Stimulated activated CD8-positive, alpha-beta memory T cell treated with anti-CD3 and anti-CD28 coated beads, Interleukin-4, amount 100 ng/mL, for 24 hours (primary cell): ENCODE data around the gene GDPD3.

Experiments used
- DNase-seq: peaks from one replicate; pipeline ENCODE4 v3.0.0-alpha.2; 2020; ENCODE audit warnings: low read depth

The GDPD3 gene

GRCh38 chr16:30095166-30096078 lies 17.9 kb downstream of the GDPD3 start:
- no peak for DNase-seq

DNA sequence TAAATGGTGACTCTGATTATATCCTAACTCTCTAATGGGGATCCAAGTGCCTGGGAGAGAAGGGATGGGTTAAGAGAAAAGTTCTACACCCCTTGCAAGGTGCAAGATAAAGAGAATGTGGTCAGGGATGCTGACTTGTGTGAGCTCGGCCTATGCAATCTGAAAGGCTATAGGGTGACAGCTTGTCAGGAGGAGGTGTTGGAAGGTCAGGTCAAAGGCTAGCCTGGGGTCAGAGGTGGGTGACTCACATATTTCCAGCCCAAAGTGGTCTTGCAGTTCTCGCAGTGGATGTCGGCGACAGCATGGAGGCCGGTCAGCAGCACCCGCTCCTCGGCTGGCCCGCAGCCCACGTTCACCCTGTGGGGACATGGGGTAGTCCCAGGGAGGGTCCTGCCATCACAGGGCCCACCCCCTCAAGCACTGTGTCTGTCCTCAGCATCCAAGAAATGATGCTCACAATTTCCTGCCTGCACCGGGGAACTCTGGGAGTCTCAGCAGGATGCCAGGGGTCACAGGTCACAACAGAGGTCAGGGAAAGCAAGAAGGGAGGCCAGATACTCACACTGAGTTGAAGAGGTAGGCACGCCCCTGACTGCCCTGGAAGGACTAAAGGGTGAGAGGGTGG lies 18.7 kb downstream of the GDPD3 start:
- DNase-seq = no peak

GRCh38 chr16:30092373-30093010 lies 20.8 kb downstream of the GDPD3 start:
- DNase-seq = peak; percentile 43

- peak; percentile 91 for DNase-seq
Measured at GRCh38 chr16:30091474-30092372, 21.6 kb downstream of the GDPD3 start, which contains the start of gene TBX6. Gene TBX6 (minus strand): TSS chr16:30091924. CDS start chr16:30091193, 731 bp downstream.

DNA sequence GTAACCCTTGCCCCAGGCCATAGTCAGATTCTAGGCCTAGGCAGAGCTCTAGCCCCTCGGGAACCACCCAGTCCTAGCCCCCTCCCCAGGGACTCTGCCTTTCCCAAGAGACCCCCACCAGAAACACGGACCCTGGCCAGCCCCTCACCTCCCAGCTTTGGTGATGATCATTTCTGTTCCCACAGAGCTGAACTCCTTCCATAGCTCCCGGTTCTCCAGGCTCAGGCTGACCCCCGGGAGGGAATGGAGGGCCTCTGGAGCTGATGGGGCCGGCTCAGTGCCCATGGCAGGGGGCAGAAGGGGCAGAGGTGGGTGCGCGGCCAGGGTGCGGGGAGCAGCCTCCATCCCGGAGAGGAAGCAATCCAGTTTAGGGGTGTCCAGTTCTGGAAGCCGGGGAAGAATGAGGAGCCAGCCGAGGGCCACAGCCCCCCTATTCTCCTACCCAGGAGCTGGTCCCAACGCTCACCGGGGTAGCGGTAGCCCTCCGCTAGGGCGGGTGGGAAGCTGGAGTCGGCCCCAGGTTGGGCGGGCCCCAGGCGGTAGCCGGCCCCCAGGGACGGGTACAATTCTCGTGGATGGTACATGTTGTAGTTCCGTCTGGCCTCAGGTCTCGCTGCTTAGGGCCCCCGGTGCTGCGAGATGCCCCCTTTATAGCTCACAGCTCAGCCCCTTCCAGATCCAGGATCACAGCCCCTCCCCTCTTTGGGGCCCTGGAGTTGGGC lies 22.6 kb downstream of the GDPD3 start:
- DNase-seq = no peak

DNA sequence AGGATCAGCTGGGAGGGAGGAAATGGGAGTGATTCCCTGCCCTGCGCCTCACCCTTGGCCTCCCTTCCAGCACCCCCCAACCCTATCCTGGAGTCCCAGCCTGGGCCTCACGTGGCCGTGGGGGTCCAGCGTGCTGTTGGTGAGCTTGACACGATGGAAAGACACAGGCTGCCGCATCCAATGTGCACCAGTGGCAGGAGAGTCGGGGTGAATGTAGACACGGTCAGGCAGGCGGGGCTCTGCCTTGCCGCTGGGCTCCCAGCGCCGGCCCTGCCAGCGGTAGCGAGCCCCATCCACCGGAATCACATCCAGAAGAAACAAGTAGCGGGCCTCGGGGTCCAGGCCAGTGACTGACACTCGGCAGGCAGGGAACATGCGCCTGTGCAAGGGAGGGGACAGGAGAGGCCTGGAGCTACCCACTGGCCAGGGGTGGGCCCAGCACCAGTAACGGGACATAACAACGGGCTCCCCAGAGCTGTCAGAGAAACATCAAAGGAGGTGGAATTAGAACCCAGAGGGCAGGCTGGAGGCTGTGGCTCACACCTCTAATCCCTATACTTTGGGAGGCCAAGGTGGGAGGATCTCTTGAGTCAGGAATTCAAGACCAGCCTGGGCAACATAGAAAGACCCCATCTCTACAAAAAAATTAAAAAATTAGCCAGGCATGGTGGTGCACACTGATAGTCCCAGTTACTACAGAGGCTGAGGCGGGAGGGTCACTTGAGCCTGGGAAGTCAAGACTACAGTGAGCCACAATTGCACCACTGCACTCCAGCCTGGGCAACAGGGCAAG lies 24.3 kb downstream of the GDPD3 start:
- no peak for DNase-seq

DNA sequence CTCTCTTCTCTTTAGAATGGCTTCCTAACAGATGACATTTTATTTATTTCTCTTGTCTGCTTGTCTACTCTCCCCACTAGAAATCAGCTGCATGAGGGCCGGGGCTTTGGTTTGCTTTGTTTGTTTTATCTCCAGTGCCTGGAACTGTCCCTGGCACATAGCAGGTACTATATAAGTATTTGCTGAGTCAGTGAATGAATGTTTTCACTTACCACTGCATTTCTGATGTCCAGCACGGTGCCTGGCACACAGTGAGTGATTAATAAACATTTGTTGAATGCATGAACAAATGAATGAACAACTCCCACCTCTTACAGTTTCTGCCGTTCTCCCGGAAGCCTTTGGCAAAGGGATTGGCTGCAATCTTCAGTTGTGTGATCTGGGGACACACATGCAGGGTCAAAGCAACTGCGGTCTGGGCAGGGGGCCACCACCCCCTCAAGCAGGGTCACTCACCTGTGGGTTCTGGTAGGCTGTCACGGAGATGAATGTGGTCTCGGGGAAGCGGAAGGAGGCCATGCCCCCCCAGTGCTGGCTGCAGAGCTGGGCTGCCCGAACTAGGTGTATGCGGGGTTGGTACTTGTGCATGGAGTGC lies 25.0 kb downstream of the GDPD3 start:
- DNase-seq = no peak

- no peak for DNase-seq
Measured at GRCh38 chr16:30087181-30087898, 26.0 kb downstream of the GDPD3 start.

- no peak for DNase-seq
Measured at GRCh38 chr16:30086291-30087140, 26.8 kb downstream of the GDPD3 start.

DNA sequence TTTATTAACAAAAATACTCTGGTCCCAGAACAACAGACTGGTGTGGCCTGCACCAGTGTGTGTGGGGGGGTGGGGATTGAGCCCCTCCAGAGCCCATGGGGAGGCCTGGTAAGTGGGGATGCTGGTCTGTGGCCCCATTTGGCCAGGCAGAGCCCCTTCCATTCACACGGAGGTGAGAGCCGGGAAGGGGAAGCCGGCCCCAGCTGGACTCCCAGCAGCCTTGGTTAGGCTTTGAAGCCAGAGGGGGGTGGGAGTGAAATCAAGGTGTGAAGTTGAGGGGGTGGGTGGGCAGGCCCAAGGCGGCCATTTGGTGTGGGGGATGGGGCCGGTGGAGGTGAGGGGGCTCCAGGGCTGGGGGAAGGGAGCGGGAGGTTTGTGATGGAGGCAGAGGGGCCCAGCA lies 27.5 kb downstream of the GDPD3 start:
- DNase-seq = no peak

GRCh38 chr16:30085247-30085646 lies 28.1 kb downstream of the GDPD3 start:
- DNase-seq = no peak

- no peak for DNase-seq
Measured at GRCh38 chr16:30084816-30085159, 28.5 kb downstream of the GDPD3 start.

- DNase-seq = no peak
Measured at GRCh38 chr16:30084096-30084815, 29.1 kb downstream of the GDPD3 start.

DNA sequence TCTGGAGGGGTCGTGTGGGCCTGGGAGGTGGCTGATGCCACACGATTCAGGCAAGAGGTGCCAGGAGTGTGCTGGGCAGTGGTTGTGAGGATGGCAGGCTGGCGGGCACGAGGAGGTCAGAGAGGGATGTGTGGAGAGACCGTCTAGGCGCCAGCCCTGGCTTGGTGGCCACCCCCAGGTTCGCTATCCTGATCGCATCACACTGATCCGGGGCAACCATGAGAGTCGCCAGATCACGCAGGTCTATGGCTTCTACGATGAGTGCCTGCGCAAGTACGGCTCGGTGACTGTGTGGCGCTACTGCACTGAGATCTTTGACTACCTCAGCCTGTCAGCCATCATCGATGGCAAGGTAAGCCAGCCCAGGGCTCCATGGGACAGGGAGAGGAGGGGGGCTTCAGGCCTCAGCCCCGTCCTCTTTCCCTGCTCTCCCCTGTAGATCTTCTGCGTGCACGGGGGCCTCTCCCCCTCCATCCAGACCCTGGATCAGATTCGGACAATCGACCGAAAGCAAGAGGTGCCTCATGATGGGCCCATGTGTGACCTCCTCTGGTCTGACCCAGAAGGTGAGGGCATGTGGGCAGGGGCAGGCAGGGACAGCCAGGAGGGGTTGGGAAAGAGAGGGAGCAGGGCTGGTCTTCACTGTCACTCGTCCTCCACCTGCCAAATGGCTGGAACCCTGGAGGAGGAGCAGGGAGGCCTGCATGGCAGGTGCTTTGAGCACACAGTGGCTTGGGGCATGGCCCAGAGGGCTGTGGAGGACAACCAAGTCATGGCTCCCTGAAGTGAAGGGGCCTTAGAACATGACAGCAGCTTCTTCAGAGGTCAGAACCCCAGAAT lies 29.9 kb downstream of the GDPD3 start:
- DNase-seq = no peak

DNA sequence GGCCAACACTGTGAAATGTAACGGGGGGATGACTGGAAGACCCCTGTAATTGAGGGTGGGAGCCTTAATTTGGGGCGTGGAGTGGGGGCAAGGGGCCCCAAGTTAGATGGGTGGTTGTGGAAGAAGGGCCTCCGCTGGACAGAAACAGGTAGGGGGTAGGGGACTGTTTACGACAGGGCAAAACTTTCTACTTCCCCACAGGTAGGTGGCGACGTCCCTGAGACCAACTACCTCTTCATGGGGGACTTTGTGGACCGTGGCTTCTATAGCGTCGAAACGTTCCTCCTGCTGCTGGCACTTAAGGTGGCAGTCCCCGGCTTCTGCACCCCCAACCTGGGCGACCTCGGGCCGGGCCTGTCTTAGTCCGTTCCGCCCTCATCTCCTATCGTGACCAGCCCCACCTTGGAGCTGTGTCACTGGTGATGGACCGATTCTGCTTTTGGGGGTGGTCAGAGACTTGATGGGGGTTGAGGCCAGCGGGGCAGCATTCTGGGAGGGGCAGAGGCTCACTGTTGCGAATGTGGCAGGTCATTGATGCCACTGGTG lies 30.7 kb downstream of the GDPD3 start:
- DNase-seq = no peak

GRCh38 chr16:30079480-30079879 lies 33.9 kb downstream of the GDPD3 start:
- no peak for DNase-seq

DNA sequence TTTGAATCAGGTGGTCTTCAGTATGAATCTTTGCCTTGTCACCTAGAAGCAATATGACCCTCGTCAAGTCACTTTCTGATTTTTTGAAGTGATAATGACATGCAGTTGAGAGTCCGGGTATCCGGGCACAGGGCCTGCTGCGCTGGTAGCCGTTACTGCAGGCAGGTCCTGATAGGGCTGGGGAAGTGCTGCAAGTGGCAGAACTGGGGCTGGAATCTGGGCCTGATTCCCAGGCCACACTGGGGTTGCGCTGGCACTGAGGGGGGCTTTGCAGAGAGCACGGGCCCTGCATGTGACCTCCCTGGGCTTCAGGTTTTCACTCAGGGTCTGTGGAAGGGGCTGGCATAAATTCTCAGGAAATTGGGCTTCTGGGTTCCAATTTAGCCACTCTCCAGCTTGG lies 34.6 kb downstream of the GDPD3 start:
- no peak for DNase-seq
